Right ventricle myocardium inferior (tissue), 1 donor: ENCODE data around the gene PIM2. TPM values are rescaled to one million over a fixed set of nuclear protein-coding genes. Genes with fewer than 3 reads are reported as not detected.

Experiments
- ATAC-seq: fragments of 200-7000 bp; cut with Tn5 transposase; one replicate; pipeline ENCODE4 v1.9.1; 2020; ENCODE audit warnings: mild to moderate bottlenecking, moderate library complexity
- DNase-seq: peaks from one replicate; pipeline ENCODE4 v3.0.0; 2021; ENCODE audit errors: missing footprints
- intact Hi-C: fragments of 100-400 bp; cut with DNase I; formaldehyde crosslinking; loops from one replicate; pipeline ENCODE4 v1.11.0; 2022
- total RNA-seq: library from RNA; stranded (reverse); fragmentation: NEBNext Ultra II Directional; extraction: Animal tissue kit (Norgen Biotek cat#: 25700); gene quantifications from one replicate; pipeline ENCODE4 v1.2.1, GENCODE V29; 2021
- donor health status: DM: no; HTN: yes; CAD: no; lungs with severe emphysema.

The PIM2 gene
- total RNA-seq, 1 donor from 2014 or later, result 3.2 TPM

DNA sequence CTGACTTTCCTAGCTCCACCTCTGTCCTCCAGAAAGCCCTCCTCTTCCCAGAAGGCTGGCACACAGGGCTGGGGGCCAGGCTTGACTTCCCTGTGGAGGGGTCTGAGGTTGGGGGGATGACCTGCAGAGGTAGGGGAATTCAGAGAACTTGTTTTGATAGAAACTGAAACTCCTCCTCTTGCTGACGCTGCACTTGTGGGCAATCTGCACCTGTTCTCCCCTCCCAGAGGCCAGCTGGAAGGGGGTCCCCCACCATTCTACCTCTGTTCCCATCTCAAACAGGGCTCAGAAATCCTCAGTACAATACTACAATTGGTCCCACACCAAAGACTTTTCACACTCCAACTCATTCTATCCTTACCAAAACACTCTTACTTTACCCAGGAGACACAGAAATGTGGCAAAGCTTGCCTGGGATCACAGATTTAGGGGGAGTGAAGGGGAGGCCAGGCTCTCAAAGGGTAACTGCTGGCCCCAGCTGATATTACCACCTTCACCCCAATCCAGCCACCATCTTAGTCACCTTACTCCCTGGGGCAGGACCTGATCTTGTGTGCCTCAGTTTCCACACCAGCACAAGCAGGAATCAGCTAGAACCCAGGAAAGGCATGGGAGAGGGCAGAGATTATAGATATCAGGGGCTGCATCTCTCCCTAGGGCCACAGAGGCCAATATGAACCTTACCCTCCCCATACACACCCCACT lies 20.0 kb upstream of the PIM2 start:
- ATAC-seq (no peak), DNase-seq (no peak)
- intact Hi-C loops, result no loop called here

DNA sequence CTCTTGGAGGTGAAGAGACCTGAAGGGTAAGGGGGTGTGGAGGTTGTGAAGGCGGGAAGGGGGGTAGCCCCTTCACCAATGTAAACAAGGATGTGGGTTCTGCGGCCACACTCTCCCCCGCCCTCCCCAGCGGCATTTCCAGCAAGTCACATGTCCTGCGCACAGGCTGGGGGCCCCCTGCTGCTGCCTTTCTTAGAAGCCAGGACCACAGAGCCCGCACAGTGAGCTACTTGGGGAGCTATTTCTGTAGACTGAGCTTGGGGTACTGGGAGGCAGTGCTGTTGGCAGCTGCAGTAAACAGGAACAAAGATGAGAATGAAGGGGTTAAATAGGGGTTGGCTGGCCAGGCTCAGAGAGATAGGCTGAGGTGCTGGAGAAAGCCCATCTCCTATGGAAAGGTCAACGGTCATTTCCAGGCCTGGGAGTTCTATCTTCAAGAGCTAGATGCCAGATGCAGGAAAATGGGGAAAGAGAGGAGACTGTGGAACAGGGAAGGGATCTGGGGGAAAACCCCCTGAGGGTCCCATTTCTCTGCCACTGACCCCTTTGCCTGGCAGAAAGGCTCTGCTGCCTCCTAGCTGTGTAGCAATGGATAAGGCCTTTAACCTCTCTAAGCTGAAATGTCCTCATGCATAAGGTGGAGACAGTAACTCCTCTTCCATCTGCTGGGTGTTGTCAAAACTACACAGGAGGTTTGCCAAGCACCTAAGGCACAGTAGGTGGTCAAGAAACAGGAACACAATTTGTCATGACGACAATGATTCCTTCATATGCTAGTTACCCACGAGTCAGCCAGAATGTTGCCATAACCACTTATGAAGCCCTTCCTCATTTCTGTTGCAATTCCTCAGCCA lies 18.5 kb upstream of the PIM2 start:
- peak; percentile 80 for DNase-seq
- ATAC-seq, result peak; percentile 39
- intact Hi-C loops, result no loop called here

DNA sequence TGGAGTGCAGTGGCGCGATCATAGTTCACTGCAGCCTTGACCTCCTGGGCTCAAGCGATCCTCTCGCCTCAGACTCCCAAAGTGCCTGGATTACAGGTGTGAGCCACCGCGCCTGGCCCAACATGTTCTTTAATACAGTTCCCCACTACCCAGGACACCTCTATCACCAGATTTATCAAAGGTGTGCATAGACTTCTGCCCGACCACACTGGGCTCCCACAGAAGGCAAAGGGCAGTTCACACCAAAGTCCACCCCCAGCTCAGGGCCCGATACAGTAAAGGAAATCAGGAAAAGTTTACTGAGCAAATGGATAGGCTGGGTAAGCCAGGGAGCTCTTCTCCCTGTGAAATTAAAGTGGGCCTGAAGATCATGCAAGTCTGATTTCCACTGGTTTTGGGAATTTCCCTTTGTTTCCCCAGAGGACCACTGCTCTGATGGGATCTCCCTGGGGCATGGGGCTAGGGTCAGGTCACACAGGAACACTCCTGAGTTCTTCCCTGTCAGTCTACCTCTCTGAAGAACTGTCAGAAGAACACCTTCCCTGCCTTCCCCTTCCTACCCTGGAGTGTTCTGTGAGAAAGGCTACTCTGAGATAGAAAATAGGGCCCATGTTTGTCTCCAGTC lies 17.7 kb upstream of the PIM2 start:
- ATAC-seq (no peak), DNase-seq (no peak)
- intact Hi-C loops, result no loop called here

DNA sequence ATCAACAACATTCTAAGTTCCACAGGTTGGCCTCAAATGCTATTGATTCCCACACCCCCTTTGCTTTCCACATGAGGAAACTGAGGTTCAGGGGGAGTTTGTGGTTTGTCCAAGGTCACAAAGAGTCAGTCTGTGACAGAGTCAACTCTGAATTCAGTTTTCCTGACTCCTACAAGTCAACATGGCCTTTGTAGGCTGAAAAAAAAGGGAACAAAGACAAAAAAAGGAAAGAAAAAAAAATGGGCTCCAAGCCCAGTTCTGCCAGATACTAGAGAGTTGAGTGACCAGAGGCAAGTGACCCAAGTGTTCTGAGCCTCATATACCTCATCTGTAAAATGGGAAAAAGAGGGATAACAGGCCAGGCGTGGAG lies 16.5 kb upstream of the PIM2 start:
- ATAC-seq (no peak), DNase-seq (no peak)
- intact Hi-C loops, result no loop called here

DNA sequence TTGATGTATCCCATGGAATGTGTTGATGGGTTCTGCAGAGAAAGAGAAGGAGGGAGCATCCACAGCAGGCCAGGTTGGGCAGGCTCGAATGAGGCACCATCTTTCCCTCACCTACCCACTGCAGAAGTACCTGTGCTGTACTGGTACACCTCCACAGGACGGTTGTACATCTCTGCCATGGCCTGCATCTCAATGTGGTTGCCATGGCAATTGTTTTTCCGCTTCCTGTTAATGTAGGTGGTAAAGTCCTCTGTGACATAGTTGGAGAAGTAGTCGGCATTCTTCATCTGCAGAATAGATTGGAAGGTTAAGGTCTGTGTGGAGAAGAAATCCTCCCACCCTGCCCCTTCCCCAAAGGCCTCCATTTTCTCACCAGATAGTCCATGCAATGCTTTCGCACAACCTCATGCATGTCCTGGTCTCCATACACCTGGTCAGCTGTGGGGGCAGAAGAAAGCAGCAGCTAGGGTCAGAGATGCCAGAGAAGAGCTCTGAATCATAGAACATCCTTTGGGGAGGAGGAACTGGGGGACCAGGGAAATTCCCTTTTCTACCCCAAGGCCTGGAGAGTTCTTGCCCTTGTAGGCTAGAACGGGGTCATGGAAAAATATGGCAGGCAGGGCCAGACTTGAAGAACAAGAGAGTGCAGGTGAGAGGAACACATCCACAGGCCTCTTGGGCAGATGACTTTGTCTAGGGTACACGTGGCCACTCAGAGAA lies 15.9 kb upstream of the PIM2 start:
- intact Hi-C loops, result no loop called here
- DNase-seq, result no peak
- no peak for ATAC-seq

DNA sequence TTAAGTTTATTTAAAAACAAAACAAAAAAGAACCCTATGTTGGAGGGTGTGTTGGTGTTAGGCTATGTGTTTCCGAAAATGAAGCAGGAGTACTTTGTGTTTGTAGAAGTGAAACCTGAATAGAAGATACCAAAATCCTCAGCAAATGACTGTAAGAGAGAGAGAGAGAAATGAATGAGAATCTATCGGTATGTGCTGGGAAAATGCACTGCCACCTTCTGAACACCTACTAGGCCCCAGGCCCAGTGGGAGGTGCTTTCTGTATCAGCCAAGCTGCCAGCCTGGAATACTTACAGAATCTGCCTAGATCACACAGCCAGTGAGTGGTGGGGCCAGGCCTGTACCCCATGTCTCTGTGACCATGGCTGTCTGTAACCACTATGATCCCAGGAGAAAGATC lies 14.9 kb upstream of the PIM2 start:
- no peak for ATAC-seq
- no peak for DNase-seq
- intact Hi-C loops, result no loop called here

DNA sequence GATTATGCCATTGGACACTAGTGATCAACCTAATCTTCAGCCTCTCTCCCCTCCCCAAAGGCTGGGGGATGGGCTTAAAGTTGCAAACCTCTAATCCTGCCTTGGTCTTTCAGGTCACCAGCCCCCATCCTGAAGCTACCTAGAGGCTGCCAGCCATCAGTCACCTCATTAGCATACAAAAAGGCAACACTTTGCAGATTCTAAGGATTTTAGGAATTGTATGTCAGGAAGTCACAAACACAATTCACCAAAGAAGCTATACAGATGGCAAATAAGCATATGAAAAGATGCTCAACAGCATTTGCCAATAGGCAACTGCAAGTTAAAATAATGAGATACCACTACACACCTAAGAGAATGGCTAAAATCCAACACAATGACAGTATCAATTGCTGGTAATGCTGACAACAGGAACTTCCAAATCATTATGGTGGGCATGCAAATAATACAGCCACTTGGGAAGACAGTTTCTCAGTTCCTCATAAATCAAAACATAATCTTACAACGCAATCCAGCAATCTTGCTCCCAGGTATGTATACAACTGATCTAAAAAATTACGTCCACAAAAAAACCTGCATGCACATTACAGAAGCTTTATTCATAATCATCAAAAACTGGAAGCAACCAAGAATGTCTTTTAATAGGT lies 9.0 kb upstream of the PIM2 start:
- intact Hi-C loops, result no loop called here
- no peak for DNase-seq

DNA sequence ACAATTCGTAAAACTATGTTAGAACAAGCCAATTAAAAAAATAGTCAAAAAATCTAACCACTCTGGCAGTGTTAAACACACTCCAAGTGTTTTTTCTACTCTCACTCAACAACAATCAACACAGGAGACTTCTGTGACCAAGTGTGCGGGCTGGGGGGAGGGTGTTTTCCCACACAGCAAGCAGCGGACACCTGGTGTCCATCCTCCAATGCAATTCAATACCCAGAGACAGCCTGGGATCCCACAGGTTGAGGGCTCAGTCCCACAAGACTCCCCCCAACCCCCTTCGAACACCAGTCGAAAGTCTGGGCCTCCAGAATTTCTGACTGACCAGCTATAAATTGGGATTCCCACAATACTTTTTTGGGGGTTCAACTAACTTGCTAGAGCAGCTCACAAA lies 8.3 kb upstream of the PIM2 start:
- DNase-seq (no peak), ATAC-seq (no peak)
- intact Hi-C loops, result no loop called here

More for the DNA sequence above, 9.0 kb upstream of the PIM2 start:
- ATAC-seq, result no peak

DNA sequence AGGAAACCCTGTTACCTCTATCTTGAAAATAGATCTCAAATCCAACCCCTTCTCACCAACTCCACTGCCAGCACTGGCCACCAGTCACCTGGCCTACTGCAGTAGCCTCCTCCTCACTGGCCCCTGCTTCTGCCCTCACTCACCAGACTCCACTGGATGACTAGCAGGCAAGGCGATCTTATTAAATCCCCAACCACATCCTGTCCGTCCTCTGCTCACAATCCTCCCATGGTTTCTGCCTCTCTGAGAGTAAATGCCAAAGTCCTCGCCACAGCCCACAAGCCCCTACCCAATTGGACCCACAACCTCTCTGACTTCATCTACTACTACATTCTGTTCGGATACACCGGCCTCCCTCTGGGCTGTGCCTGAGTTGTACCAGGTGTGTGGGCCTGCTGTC lies 5.4 kb upstream of the PIM2 start:
- DNase-seq (no peak), ATAC-seq (no peak)
- intact Hi-C loops, result no loop called here

DNA sequence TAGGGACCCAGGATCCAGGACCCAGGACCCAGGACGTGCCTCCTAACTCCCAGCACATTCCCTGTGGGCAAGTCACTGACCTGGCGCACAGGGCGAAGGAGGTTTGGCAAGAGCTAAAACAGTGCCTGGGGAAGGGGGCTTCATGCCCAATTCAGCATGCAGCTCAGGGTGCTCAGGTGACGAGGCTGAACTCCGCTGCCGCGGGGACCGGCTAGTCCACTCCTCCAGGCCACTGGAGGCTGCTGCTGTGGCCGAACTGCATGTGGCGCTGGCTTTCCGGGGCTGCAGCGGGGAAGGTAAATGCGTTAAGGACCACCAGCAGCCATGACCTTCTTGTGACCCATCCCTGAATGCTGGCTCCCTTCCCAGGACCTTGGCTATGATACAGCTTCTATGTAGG lies 4.9 kb upstream of the PIM2 start:
- DNase-seq, result no peak
- no peak for ATAC-seq
- intact Hi-C loops, result no loop called here

DNA sequence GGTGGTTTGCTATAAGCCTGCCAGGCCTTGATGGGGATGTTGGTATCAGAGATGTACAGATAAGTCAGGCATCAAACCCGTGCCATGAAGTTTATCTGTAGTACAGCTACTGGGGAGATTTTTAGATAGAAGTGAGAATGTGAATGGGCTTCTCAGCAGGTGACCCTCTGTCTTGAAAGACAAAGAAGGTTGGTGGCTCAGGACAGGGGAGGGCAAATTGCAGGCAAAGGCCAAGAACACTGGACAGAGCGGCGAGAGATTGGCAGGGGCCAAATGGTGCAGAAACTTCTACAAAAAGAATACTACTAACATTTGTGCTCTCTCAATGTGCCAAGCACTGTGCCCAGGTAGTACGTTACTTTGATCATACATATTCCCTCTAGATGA lies 1.9 kb upstream of the PIM2 start:
- no peak for ATAC-seq
- intact Hi-C loops, result no loop called here
- DNase-seq, result no peak

DNA sequence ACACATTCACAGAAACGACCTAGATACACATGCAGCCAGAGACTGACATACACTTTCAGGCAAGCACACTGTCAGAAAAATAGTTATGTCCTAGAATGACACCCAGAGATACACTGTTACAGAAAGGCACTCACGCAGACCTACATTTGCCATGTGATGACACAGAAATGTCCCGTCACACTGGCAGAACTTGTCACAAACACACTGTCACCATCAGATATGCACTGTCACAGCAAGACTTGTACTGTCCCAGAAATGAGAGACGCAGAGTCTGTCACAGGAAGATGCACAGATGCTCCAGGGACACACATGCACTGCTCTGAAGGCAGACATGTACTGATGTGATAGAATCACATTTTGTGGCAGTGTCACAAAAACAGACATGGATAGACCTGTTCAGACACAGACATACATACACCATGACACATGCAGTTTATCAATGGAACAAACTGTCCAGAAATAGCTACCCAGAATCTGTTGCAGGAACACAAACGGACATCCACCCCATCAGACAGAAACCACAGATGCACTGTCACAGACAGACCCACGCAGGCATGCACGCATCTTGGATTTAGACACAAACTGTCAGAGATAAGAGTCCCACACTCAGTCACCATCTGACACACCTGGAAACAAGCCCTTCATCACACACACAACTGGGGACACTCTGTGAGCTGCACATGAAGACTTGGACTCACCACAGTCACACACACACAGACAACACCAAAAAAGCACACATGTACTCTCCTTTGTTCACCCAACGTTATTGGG lies 1.3 kb upstream of the PIM2 start:
- ATAC-seq (no peak), DNase-seq (no peak)
- intact Hi-C loops, result loop anchor here (5.0 to 10.0 kb wide), 2 partner anchors 37 to 275 kb away; partner anchors contain the start of gene OTUD5

DNA sequence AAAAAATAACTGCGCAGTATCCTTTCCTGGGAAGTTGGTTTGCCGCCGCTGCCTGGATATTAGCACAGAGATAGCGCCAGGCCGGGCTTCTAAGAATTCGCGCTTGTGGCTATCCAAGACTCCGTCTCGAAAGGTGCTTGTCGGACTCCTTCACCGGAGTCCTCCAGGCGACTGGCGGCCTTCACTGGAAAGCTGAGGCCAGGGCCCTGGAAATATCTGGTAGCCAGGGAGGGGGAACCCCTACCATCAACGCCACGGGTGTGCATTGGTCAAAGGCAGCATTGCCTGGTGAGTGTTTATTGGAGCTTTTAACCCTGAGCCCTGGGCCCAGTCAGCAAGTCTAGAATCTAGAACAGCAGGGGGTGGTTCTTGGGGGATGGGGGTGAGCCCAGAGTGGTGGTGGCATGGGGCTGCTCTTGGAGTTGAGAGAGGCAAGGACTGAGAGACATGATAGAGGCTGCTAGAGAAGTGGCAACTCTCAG lies 577 bp upstream of the PIM2 start:
- DNase-seq (no peak), ATAC-seq (peak; percentile 1)
- intact Hi-C loops, result loop anchor here (5.0 to 10.0 kb wide), 2 partner anchors 38 to 275 kb away; partner anchors contain the start of gene OTUD5

DNA sequence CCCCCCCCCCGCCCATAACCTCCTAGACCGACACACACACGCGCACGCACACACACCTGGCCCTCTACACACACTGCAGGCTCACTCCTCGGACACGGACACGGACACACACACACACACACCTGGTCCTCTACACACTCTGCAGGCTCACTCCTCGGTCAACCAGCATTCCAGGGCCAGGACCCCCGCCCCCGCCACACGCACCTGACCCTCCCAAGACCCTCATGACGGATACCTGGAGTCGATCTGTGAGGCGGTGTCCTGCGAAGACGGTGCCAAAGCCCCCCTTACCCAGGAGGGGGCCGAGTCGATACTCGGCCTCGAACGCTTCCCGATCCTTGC lies 552 bp downstream of the PIM2 start:
- no peak for ATAC-seq
- intact Hi-C loops, result loop anchor here (5.0 to 10.0 kb wide), 2 partner anchors 39 to 273 kb away; partner anchors contain the start of gene OTUD5

DNA sequence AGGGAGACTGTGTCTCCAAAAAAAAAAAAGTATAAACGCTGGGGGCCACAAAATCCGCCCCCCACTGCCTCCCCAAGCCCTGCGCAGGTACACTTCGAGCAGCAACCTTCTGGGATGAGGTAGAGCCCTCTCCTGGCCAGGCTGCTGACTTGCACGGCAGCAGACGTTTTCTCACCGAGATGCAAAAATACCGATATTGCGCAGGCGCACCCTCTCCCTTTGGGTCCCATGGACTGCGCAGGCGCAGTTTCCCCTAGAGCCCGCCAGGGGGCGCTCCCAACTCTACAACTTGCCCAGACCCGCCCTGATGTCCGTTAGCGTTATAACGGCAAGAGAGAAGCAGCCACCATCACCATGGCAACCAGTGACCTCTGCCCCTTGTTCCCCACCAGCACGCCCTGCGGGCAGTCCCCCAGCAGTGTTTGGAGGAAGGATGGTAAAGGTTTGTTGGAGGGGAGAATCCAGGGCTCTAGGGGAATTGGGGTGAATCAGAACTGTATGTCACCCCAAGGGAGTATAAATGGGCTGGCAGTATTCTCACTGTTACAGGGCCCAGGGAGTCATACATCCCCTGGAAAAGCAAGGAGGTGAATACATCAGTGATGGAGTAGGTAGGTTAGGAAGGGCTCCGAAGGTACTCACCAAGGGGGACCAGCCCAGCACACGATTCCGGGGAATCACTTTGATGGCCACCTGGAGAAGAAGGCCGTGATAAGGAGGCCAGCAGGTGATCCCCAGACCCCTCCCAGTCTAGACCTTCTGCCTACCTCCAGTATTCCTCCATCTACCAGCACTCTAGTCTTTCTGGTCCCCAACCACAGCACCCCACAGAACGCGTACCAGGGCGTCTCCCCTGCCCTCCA lies 1.5 kb downstream of the PIM2 start:
- peak; percentile 93 for DNase-seq
- intact Hi-C loops, result loop anchor here (5.0 to 10.0 kb wide), 2 partner anchors 40 to 273 kb away; partner anchors contain the start of gene OTUD5
- peak; percentile 76 for ATAC-seq

More for the DNA sequence above, 552 bp downstream of the PIM2 start:
- DNase-seq, result no peak

DNA sequence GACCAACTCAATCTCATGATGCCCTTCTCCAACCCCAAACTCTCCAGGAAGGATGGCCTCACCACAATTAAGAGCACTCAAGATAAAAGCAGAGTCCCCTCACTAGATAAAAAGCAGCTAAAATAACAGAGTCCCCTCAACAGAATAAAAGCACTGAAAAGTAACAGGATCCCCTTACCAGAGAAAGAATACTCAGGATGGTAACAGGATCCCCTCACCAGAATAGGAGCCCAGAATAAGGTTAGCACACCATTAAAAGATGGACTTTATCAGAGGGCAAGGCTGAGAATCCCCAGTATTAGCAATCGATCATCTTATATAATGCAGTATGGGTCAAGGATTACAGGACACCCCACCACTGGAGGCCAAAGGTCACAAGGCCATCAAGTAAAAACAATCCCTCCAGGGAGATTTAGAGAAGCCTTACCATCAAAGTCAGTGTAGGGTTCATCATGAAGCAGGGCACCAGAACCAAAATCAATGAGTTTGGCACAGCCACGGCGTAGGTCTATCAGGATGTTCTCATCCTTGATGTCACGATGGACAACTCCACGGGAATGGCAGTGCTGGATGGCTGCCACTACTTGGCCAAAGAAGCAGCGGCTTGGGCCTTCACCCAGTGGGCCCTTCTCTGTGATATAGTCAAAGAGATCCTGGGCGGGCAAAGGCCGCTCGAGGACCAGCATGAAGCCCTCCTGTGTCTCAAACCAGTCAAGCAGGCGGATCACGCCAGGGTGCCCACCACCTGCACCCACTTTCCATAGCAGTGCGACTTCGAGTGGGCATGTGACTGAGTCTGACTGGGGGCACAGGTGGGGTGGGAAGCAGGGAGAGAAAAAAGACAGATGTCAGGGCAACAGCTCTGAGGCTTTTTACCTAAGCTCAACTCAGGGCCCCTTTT lies 4.0 kb downstream of the PIM2 start:
- intact Hi-C loops, result loop anchor here (5.0 to 10.0 kb wide), 2 partner anchors 42 to 270 kb away; partner anchors contain the start of gene OTUD5
- no peak for ATAC-seq

More for the DNA sequence above, 4.0 kb downstream of the PIM2 start:
- DNase-seq, result no peak
